Adrenal gland (tissue), 5 donors: ENCODE measurements around the gene C20orf202.

Experiments
- POLR2A ChIP-seq, 2 donors: fragments of 450-650 bp; IDR thresholded peaks; one replicate each; pipeline ENCODE4 v1.6.1; 2017; ENCODE audit warnings: antibody characterized with exemption in 2 of 2, mild to moderate bottlenecking in 2 of 2, moderate library complexity in 1 of 2
- TF ChIP-seq, protein P1 (sequence below), 6 experiments: fragments of 450-650 bp in 4 of 6; fragments of 200-600 bp in 2 of 6; sonication (generic) in 1 of 6; IDR thresholded peaks; 1 replicate in 5 of 6; 2 replicates in 1 of 6; pipeline versions ENCODE4 v1.5.1 to v1.8.0; 2016 to 2021; ENCODE audit warnings: antibody characterized with exemption in 6 of 6, mild to moderate bottlenecking in 2 of 6, moderate library complexity in 1 of 6
- donor health status: DM: no; HTN: no; CAD: no.

DNA sequence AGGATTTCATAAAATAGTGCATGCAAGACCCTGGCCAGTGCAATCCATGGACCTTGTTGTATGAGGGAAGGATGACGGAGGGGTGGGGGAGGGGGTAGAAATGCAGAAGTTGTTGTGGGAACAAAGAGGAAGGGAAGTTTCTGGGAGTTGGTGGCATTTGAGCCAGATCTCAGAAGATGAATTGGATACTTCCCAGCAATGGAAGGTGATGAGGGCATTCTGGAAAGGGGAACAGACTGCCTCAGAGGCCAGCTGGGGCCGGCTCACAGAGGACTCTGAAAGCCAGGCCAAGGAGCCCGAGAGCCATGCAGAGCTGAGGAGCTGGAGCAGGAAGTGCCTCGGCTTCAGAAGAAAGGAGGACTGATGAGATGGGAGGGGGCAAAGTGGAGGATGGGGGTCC is 21.1 kb upstream of the C20orf202 start:
- TF ChIP-seq, protein P1, sequence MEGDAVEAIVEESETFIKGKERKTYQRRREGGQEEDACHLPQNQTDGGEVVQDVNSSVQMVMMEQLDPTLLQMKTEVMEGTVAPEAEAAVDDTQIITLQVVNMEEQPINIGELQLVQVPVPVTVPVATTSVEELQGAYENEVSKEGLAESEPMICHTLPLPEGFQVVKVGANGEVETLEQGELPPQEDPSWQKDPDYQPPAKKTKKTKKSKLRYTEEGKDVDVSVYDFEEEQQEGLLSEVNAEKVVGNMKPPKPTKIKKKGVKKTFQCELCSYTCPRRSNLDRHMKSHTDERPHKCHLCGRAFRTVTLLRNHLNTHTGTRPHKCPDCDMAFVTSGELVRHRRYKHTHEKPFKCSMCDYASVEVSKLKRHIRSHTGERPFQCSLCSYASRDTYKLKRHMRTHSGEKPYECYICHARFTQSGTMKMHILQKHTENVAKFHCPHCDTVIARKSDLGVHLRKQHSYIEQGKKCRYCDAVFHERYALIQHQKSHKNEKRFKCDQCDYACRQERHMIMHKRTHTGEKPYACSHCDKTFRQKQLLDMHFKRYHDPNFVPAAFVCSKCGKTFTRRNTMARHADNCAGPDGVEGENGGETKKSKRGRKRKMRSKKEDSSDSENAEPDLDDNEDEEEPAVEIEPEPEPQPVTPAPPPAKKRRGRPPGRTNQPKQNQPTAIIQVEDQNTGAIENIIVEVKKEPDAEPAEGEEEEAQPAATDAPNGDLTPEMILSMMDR (IDR thresholded peaks at IDR 0.05) = no peak
- no peak for TF ChIP-seq POLR2A (IDR thresholded peaks at IDR 0.05)
